Keratinocyte (primary cell): ENCODE data around the gene FRMD6. TPM values are rescaled to one million over a fixed set of nuclear protein-coding genes. Genes with fewer than 3 reads are reported as not detected.

Source experiments
- DNase-seq: peaks from one replicate; pipeline ENCODE4 v3.0.0-alpha.2; 2011; ENCODE audit warnings: low read depth, missing footprints, low spot score
- FAIRE-seq: peaks from 2 replicates; lab custom pipeline; 2011; peaks lifted over from hg19 to GRCh38; lab: Jason Lieb, UNC
- H2AFZ ChIP-seq: 2 replicates; pipeline ENCODE4 v1.6.0; 2012; ENCODE audit warnings: low read length, control low read depth, inconsistent platforms; ENCODE audit not compliant: control insufficient read depth
- H3K27ac ChIP-seq: 2 replicates; pipeline ENCODE4 v1.5.1; 2011; ENCODE audit warnings: low read length; ENCODE audit not compliant: control insufficient read depth, insufficient read depth
- H3K27me3 ChIP-seq: 3 replicates; pipeline ENCODE4 v1.6.0; 2011; ENCODE audit warnings: low read length; ENCODE audit not compliant: control insufficient read depth, insufficient read depth; ENCODE audit errors: extremely low read depth
- H3K36me3 ChIP-seq, 2 experiments: 2 replicates in 1 of 2; 3 replicates in 1 of 2; pipeline ENCODE4 v1.5.1; 2011; ENCODE audit warnings: low read length in 2 of 2, mild to moderate bottlenecking in 1 of 2; ENCODE audit not compliant: control insufficient read depth in 2 of 2, insufficient read depth in 2 of 2; ENCODE audit errors: extremely low read depth in 1 of 2
- H3K4me1 ChIP-seq: 3 replicates; pipeline ENCODE4 v1.5.1; 2011; ENCODE audit warnings: low read length; ENCODE audit not compliant: control insufficient read depth, insufficient read depth; ENCODE audit errors: extremely low read depth
- H3K4me2 ChIP-seq: 3 replicates; pipeline ENCODE4 v1.6.0; 2011; ENCODE audit warnings: low read depth, low read length; ENCODE audit not compliant: control insufficient read depth, insufficient read depth; ENCODE audit errors: extremely low read depth
- H3K4me3 ChIP-seq, 3 experiments: fragments of 200-600 bp in 1 of 3; sonication (generic) in 1 of 3; 2 replicates in 2 of 3; 3 replicates in 1 of 3; pipeline ENCODE4 v1.5.1; 2011 to 2016; ENCODE audit warnings: low read length in 3 of 3, mild to moderate bottlenecking in 3 of 3, control low read depth in 2 of 3, inconsistent platforms in 1 of 3, low read depth in 1 of 3, mixed read lengths in 1 of 3, mixed run types in 1 of 3, moderate library complexity in 1 of 3; ENCODE audit not compliant: control insufficient read depth in 2 of 3, insufficient read depth in 2 of 3; ENCODE audit errors: extremely low read depth in 1 of 3
- H3K79me2 ChIP-seq: 2 replicates; pipeline ENCODE4 v1.6.0; 2012; ENCODE audit warnings: low read length; ENCODE audit not compliant: control insufficient read depth, insufficient read depth
- H3K9ac ChIP-seq: 3 replicates; pipeline ENCODE4 v1.6.0; 2011; ENCODE audit warnings: low read length; ENCODE audit not compliant: control insufficient read depth, insufficient read depth; ENCODE audit errors: extremely low read depth
- H3K9me1 ChIP-seq: 3 replicates; pipeline ENCODE4 v1.6.0; 2011; ENCODE audit warnings: low read length; ENCODE audit not compliant: control insufficient read depth, insufficient read depth; ENCODE audit errors: extremely low read depth
- H3K9me3 ChIP-seq: 2 replicates; pipeline ENCODE4 v1.5.1; 2012; ENCODE audit warnings: low read depth, low read length; ENCODE audit not compliant: control insufficient read depth
- H4K20me1 ChIP-seq: 3 replicates; pipeline ENCODE4 v1.6.0; 2011; ENCODE audit warnings: low read length; ENCODE audit not compliant: control insufficient read depth, insufficient read depth; ENCODE audit errors: extremely low read depth
- CTCF ChIP-seq, 3 experiments: IDR thresholded peaks in 1 of 3; conservative IDR thresholded peaks in 1 of 3; optimal IDR thresholded peaks in 1 of 3; 2 replicates in 2 of 3; 3 replicates in 1 of 3; pipeline versions ENCODE3 to v1.5.1; 2011; ENCODE audit warnings: low read length in 3 of 3, mild to moderate bottlenecking in 3 of 3, moderate library complexity in 2 of 3, control low read depth in 1 of 3, inconsistent platforms in 1 of 3; ENCODE audit not compliant: insufficient read depth in 2 of 3; ENCODE audit errors: extremely low read depth in 1 of 3
- EZH2 ChIP-seq: IDR thresholded peaks from one replicate; pipeline ENCODE4 v1.6.1; 2012; ENCODE audit warnings: inconsistent platforms, mild to moderate bottlenecking, low read length, moderate library complexity
- dilution Hi-C: fragments of 300-500 bp; cut with MboI; formaldehyde crosslinking; loops from one replicate; pipeline ENCODE4 v1.7.0; 2020; ENCODE audit warnings: low sequenced_read_pairs; ENCODE audit not compliant: extremely low pct_ligation_motif_present
- polyA plus RNA-seq, 5 experiments: library from polyadenylated mRNA; depleted of rRNA in 3 of 5; stranded (reverse) in 3 of 5; stranded (forward) in 1 of 5; unstranded in 1 of 5; fragments of >200 nt; gene quantifications; 1 replicate in 1 of 5; 2 replicates in 3 of 5; 3 replicates in 1 of 5; pipeline versions ENCODE4 v1.2.1 to v1.2.3, GENCODE V29; 2011 to 2012; ENCODE audit warnings: missing spikeins in 2 of 5, low read depth in 1 of 5, low replicate concordance in 1 of 5

FRMD6 gene
- polyA plus RNA-seq, 1 donor (not counting 4 experiments of a cell fraction or from before 2014, with no cell fraction given) = 120 TPM

- Histone ChIP-seq H3K9ac (no peak overlapping the region), H3K27me3 (no peaks in the 10 kb centered on the region), H3K9me1 (no peaks in the 10 kb centered on the region), H3K4me1 (no peaks in the 10 kb centered on the region), H3K79me2 (no peaks in the 10 kb centered on the region), H3K4me2 (no peak overlapping the region), H3K4me3 (no peak overlapping the region), H4K20me1 (no peaks in the 10 kb centered on the region), H3K9me3 (no peaks in the 10 kb centered on the region), H3K36me3 (peaks cover 55 to 58% of the 10 kb centered on the region in 2 experiments), H3K27ac (no peak overlapping the region), H2AFZ (no peak overlapping the region)
- no peak for TF ChIP-seq EZH2
- TF ChIP-seq CTCF (optimal IDR thresholded peaks at IDR 0.05 in 1 of 3, IDR thresholded peaks at IDR 0.05 in 1 of 3, conservative IDR thresholded peaks at IDR 0.05 in 1 of 3; ENCODE audit: extremely low read depth in 1 of 3, insufficient read depth in 2 of 3, low read length in 3 of 3) = no peak
- FAIRE-seq (no peak), DNase-seq (no peak)
- dilution Hi-C loops = no loop called here
These were observed 68.2 kb downstream of the FRMD6 start for GRCh38 chr14:51719955-51720354.

GRCh38 chr14:51723990-51724389 lies 72.3 kb downstream of the FRMD6 start:
- H3K4me3 ChIP-seq = no peak overlapping the region
- H3K9me3 ChIP-seq = no peaks in the 10 kb centered on the region
- H3K4me1 ChIP-seq = no peaks in the 10 kb centered on the region
- TF ChIP-seq CTCF (optimal IDR thresholded peaks at IDR 0.05 in 1 of 3, IDR thresholded peaks at IDR 0.05 in 1 of 3, conservative IDR thresholded peaks at IDR 0.05 in 1 of 3; ENCODE audit: extremely low read depth in 1 of 3, insufficient read depth in 2 of 3, low read length in 3 of 3) = no peak
- H3K36me3 ChIP-seq = peaks cover 59 to 60% of the 10 kb centered on the region in 2 experiments
- no peaks in the 10 kb centered on the region for H3K79me2 ChIP-seq
- H2AFZ ChIP-seq = no peak overlapping the region
- H3K27me3 ChIP-seq = no peaks in the 10 kb centered on the region
- H3K9me1 ChIP-seq = no peaks in the 10 kb centered on the region
- DNase-seq (no peak), FAIRE-seq (no peak)
- dilution Hi-C loops = no loop called here
- H3K4me2 ChIP-seq = no peak overlapping the region
- no peaks in the 10 kb centered on the region for H4K20me1 ChIP-seq
- no peak overlapping the region for H3K9ac ChIP-seq
- no peak overlapping the region for H3K27ac ChIP-seq
